H1 (cell line): Measurements from ENCODE around the gene TTC9. TPM values are rescaled to one million over a fixed set of nuclear protein-coding genes. Genes with fewer than 3 reads are reported as not detected.

Source experiments
- CTCF ChIA-PET: fragments of 300-600 bp; sonication (Branson Sonifier 250); formaldehyde crosslinking; loops from one replicate; lab custom pipeline; 2021; ENCODE audit not compliant: partially characterized antibody; lab: Charles Lee
- POLR2A ChIA-PET: fragments of 300-600 bp; sonication (Branson Sonifier 250); formaldehyde crosslinking; loops from one replicate; lab custom pipeline; 2021; ENCODE audit warnings: inconsistent platforms; ENCODE audit not compliant: partially characterized antibody; lab: Charles Lee
- DNase-seq, 2 experiments: peaks; one replicate each; pipeline versions ENCODE4 v3.0.0 to v3.0.0-alpha.2; 2010 to 2022; ENCODE audit warnings: low spot score in 2 of 2, low read depth in 1 of 2, mixed read lengths in 1 of 2
- FAIRE-seq: peaks from 2 replicates; lab custom pipeline; 2011; peaks lifted over from hg19 to GRCh38; lab: Jason Lieb, UNC
- H2AFZ ChIP-seq: 2 replicates; pipeline ENCODE4 v1.8.1; 2012; ENCODE audit warnings: low read length, inconsistent platforms
- H2AK5ac ChIP-seq: 2 replicates; pipeline ENCODE4 v1.6.1; 2013; ENCODE audit warnings: low read depth, low read length
- H2BK120ac ChIP-seq: replicated peaks from 2 replicates; pipeline ENCODE3; 2013; ENCODE audit warnings: low read depth, low read length, inconsistent platforms
- H2BK12ac ChIP-seq: 2 replicates; pipeline ENCODE4 v1.6.1; 2013; ENCODE audit warnings: low read depth, low read length
- H2BK15ac ChIP-seq: 2 replicates; pipeline ENCODE4 v1.6.1; 2013; ENCODE audit warnings: low read length
- H2BK20ac ChIP-seq: 2 replicates; pipeline ENCODE4 v1.6.1; 2013; ENCODE audit warnings: low read length
- H2BK5ac ChIP-seq: 2 replicates; pipeline ENCODE4 v1.6.1; 2013; ENCODE audit warnings: low read depth, low read length
- H3K14ac ChIP-seq: 2 replicates; pipeline ENCODE4 v1.6.1; 2013; ENCODE audit warnings: inconsistent platforms; ENCODE audit not compliant: insufficient read length
- H3K18ac ChIP-seq: 2 replicates; pipeline ENCODE4 v1.6.1; 2013; ENCODE audit warnings: low read length; ENCODE audit errors: extremely low read depth
- H3K23ac ChIP-seq: 2 replicates; pipeline ENCODE4 v1.6.1; 2013; ENCODE audit warnings: inconsistent platforms; ENCODE audit not compliant: insufficient read length
- H3K23me2 ChIP-seq: 2 replicates; pipeline ENCODE4 v1.6.1; 2013; ENCODE audit warnings: low read depth, low read length
- H3K27ac ChIP-seq: 2 replicates; pipeline ENCODE4 v1.6.1; 2011; ENCODE audit warnings: low read depth, low read length, inconsistent platforms
- H3K27me3 ChIP-seq, 4 experiments: replicated peaks in 1 of 4; 1 replicate in 1 of 4; 2 replicates in 3 of 4; pipeline versions ENCODE4 v1.6.1 to v1.8.1; 2011 to 2013; ENCODE audit warnings: low read length in 3 of 4, mild to moderate bottlenecking in 3 of 4, inconsistent platforms in 2 of 4, mixed read lengths in 2 of 4, moderate library complexity in 1 of 4; ENCODE audit not compliant: control insufficient read depth in 3 of 4, insufficient read depth in 3 of 4; ENCODE audit errors: extremely low read depth in 1 of 4
- H3K36me3 ChIP-seq, 4 experiments: 2 replicates each; pipeline versions ENCODE4 v1.6.1 to v1.8.1; 2011 to 2013; ENCODE audit warnings: mild to moderate bottlenecking in 4 of 4, low read length in 3 of 4, moderate library complexity in 2 of 4, control low read depth in 1 of 4, inconsistent platforms in 1 of 4; ENCODE audit not compliant: insufficient read depth in 4 of 4, control insufficient read depth in 2 of 4
- H3K4ac ChIP-seq: replicated peaks from 2 replicates; pipeline ENCODE3; 2013; ENCODE audit warnings: low read length, low read depth, mixed read lengths, inconsistent platforms; ENCODE audit not compliant: insufficient read length
- H3K4me1 ChIP-seq, 4 experiments: replicated peaks in 1 of 4; 1 replicate in 1 of 4; 2 replicates in 3 of 4; pipeline versions ENCODE4 v1.6.1 to v1.8.1; 2011 to 2013; ENCODE audit warnings: low read length in 3 of 4, inconsistent platforms in 2 of 4, mixed read lengths in 1 of 4; ENCODE audit not compliant: insufficient read depth in 4 of 4, control insufficient read depth in 3 of 4
- H3K4me2 ChIP-seq, 2 experiments: 2 replicates each; pipeline versions ENCODE4 v1.6.1 to v1.8.1; 2011 to 2013; ENCODE audit warnings: low read depth in 2 of 2, low read length in 2 of 2, control low read depth in 1 of 2, inconsistent platforms in 1 of 2, mild to moderate bottlenecking in 1 of 2; ENCODE audit not compliant: insufficient read depth in 1 of 2
- H3K4me3 ChIP-seq, 4 experiments: fragments of 200-600, 300-600 bp in 1 of 4; sonication (generic), shearing (Covaris generic), sonication (Bioruptor Twin) in 1 of 4; 2 replicates each; pipeline versions ENCODE4 v1.5.1 to v1.8.1; 2011 to 2016; ENCODE audit warnings: low read length in 4 of 4, low read depth in 3 of 4, control low read depth in 2 of 4, inconsistent platforms in 2 of 4, mild to moderate bottlenecking in 2 of 4, mixed read lengths in 1 of 4, moderate library complexity in 1 of 4; ENCODE audit not compliant: insufficient read depth in 2 of 4; ENCODE audit errors: extremely low read depth in 1 of 4
- H3K56ac ChIP-seq: replicated peaks from 2 replicates; pipeline ENCODE3; 2013; ENCODE audit warnings: low read depth, mild to moderate bottlenecking, mixed read lengths, low read length, inconsistent platforms; ENCODE audit not compliant: insufficient read length
- H3K79me1 ChIP-seq: 2 replicates; pipeline ENCODE4 v1.6.1; 2013; ENCODE audit warnings: low read depth, low read length, control low read depth
- H3K79me2 ChIP-seq, 2 experiments: 2 replicates each; pipeline versions ENCODE4 v1.6.1 to v1.8.1; 2012 to 2013; ENCODE audit warnings: low read length in 2 of 2, mild to moderate bottlenecking in 2 of 2, inconsistent platforms in 1 of 2; ENCODE audit not compliant: insufficient read depth in 2 of 2, control insufficient read depth in 1 of 2
- H3K9ac ChIP-seq, 4 experiments: replicated peaks in 1 of 4; 1 replicate in 1 of 4; 2 replicates in 3 of 4; pipeline versions ENCODE4 v1.6.1 to v1.8.1; 2011 to 2013; ENCODE audit warnings: low read depth in 3 of 4, low read length in 3 of 4, control low read depth in 2 of 4, mild to moderate bottlenecking in 2 of 4, moderate library complexity in 2 of 4, inconsistent platforms in 1 of 4; ENCODE audit errors: extremely low read depth in 1 of 4
- H3K9me3 ChIP-seq, 2 experiments: 2 replicates each; pipeline versions ENCODE4 v1.6.1 to v1.8.1; 2012 to 2013; ENCODE audit warnings: mild to moderate bottlenecking in 2 of 2, moderate library complexity in 2 of 2, control low read depth in 1 of 2, inconsistent platforms in 1 of 2, low read depth in 1 of 2, low read length in 1 of 2, mixed read lengths in 1 of 2; ENCODE audit not compliant: insufficient read depth in 2 of 2
- H4K20me1 ChIP-seq, 2 experiments: replicated peaks in 1 of 2; 2 replicates each; pipeline versions ENCODE3 to v1.8.1; 2011 to 2013; ENCODE audit warnings: inconsistent platforms in 2 of 2, low read length in 2 of 2, mild to moderate bottlenecking in 1 of 2; ENCODE audit not compliant: insufficient read depth in 2 of 2, control insufficient read depth in 1 of 2
- H4K5ac ChIP-seq: 2 replicates; pipeline ENCODE4 v1.6.1; 2013; ENCODE audit warnings: low read length, low read depth, mixed read lengths, inconsistent platforms; ENCODE audit not compliant: insufficient read length
- H4K8ac ChIP-seq: 2 replicates; pipeline ENCODE4 v1.8.0; 2013; ENCODE audit warnings: mild to moderate bottlenecking, moderate library complexity, low read length, inconsistent platforms; ENCODE audit not compliant: insufficient read depth; ENCODE audit errors: extremely low read depth
- H4K91ac ChIP-seq: replicated peaks from 2 replicates; pipeline ENCODE3; 2013; ENCODE audit warnings: low read length, mixed read lengths, inconsistent platforms; ENCODE audit not compliant: insufficient read length
- CHD2 ChIP-seq: IDR thresholded peaks from 2 replicates; pipeline ENCODE4 v1.6.1; 2012; ENCODE audit warnings: low read length, improper control_type of control experiment
- E2F6 ChIP-seq: IDR thresholded peaks from 2 replicates; pipeline ENCODE4 v1.6.1; 2012; ENCODE audit warnings: inconsistent platforms
- FOSL1 ChIP-seq: IDR thresholded peaks from 2 replicates; pipeline ENCODE4 v1.6.1; 2011; ENCODE audit warnings: mild to moderate bottlenecking, low read depth, low read length, moderate library complexity; ENCODE audit not compliant: insufficient read depth
- GTF2F1 ChIP-seq: IDR thresholded peaks from 2 replicates; pipeline ENCODE4 v1.6.1; 2012; ENCODE audit warnings: low read depth, low read length, improper control_type of control experiment, borderline replicate concordance
- NANOG ChIP-seq: IDR thresholded peaks from 2 replicates; pipeline ENCODE4 v1.6.1; 2011; ENCODE audit warnings: low read length, low read depth, mild to moderate bottlenecking, inconsistent platforms; ENCODE audit not compliant: insufficient read depth, poor library complexity, severe bottlenecking
- NRF1 ChIP-seq: IDR thresholded peaks from 2 replicates; pipeline ENCODE4 v1.6.1; 2011; ENCODE audit warnings: mild to moderate bottlenecking, low read depth, low read length, improper control_type of control experiment
- SAP30 ChIP-seq: fragments of 300-600 bp; sonication (generic); IDR thresholded peaks from 2 replicates; pipeline ENCODE4 v1.7.1; 2012; ENCODE audit warnings: low read length, moderate library complexity, mild to moderate bottlenecking, inconsistent platforms; ENCODE audit not compliant: insufficient read depth, insufficient replicate concordance
- USF2 ChIP-seq: IDR thresholded peaks from 2 replicates; pipeline ENCODE4 v1.6.1; 2011; ENCODE audit warnings: low read length, improper control_type of control experiment
- WGBS, 2 experiments: shearing (Covaris generic) in 1 of 2; methylation state at CpG; one replicate each; pipeline versions ENCODE4 v1.1.6 to v1.1.7; 2013 to 2015; ENCODE audit warnings: low lambda C conversion rate in 2 of 2, mixed read lengths in 2 of 2, inconsistent platforms in 1 of 2, low coverage in 1 of 2, missing lambda C conversion rate in 1 of 2; ENCODE audit not compliant: insufficient replicate concordance in 2 of 2, insufficient coverage in 1 of 2, insufficient read length in 1 of 2; ENCODE audit errors: extremely low coverage in 1 of 2, missing lambda C conversion rate in 1 of 2; 5-methylcytosine and 5-hydroxymethylcytosine counted together
- polyA plus RNA-seq, 7 experiments: library from polyadenylated mRNA; depleted of rRNA in 3 of 7; stranded (reverse) in 5 of 7; unstranded in 2 of 7; fragments of >200 nt in 5 of 7; fragments of 200-250 nt in 2 of 7; gene quantifications; 1 replicate in 5 of 7; 2 replicates in 1 of 7; 4 replicates in 1 of 7; pipeline versions ENCODE4 v1.2.1 to v1.2.3, GENCODE V29; 2011 to 2013; ENCODE audit warnings: missing spikeins in 2 of 7, mixed read lengths in 2 of 7
- total RNA-seq: library from RNA; stranded (reverse); fragmentation: NEBNext Ultra II Directional; extraction: Animal tissue kit (Norgen Biotek cat#: 25700); gene quantifications from 2 replicates; pipeline ENCODE4 v1.2.1, GENCODE V29; 2021

TTC9 gene
- total and polyA plus RNA-seq, 2 of the 8 experiments (the other 6 are each of a cell fraction or from before 2014, with no cell fraction given) = 21.0 to 29.5 TPM

- Histone ChIP-seq H4K5ac (no peak overlapping the region), H2BK5ac (peak overlapping the region; percentile 39; the same call in 1 of the 2 replicates), H3K18ac (no peak overlapping the region), H3K79me1 (peaks cover 19% of the 10 kb centered on the region; the same call in 1 of the 2 replicates), H4K20me1 (peaks cover 0 to 13% of the 10 kb centered on the region in 2 experiments), H3K27me3 (no peaks in the 10 kb centered on the region), H3K23me2 (no peaks in the 10 kb centered on the region), H2AK5ac (no peak overlapping the region), H2AFZ (no peak overlapping the region), H2BK20ac (no peak overlapping the region), H3K27ac (no peak overlapping the region), H3K4me3 (no peak overlapping the region), H3K23ac (no peak overlapping the region), H3K56ac (no peak overlapping the region), H3K14ac (no peak overlapping the region), H3K9me3 (no peaks in the 10 kb centered on the region), H3K4ac (no peak overlapping the region), H3K4me2 (peak overlapping the region in 1 of 2 experiments; percentile 2; a peak in 1 of 4 replicates), H3K9ac (no peak overlapping the region), H3K79me2 (peaks cover 0 to 80% of the 10 kb centered on the region in 2 experiments; a peak in 3 of 4 replicates), H3K36me3 (peaks cover 10 to 26% (median 10%) of the 10 kb centered on the region in 4 experiments; a peak in 6 of 8 replicates), H4K91ac (no peak overlapping the region), H3K4me1 (peaks cover 11 to 27% (median 18%) of the 10 kb centered on the region in 4 experiments; a peak in 6 of 7 replicates), H4K8ac (no peak overlapping the region), H2BK120ac (no peak overlapping the region), H2BK12ac (no peak overlapping the region), H2BK15ac (no peak overlapping the region)
- WGBS, 2 experiments = 91% methylated on average over 5 of the region's 6 CpGs; no CpG with 5 or more reads in 1 of the 2 experiments
- no peak for DNase-seq
- ChIA-PET POLR2A (interaction anchor here (0.9 to 2.2 kb wide), 4 partner anchors 8 to 44 kb away, joined by 3 to 7 read pairs (median 6); no protein-coding TSS in a partner anchor), CTCF (interaction anchor here (1.4 kb wide), 1 partner anchor 12 kb away, joined by 6 read pairs; no protein-coding TSS in a partner anchor)
- FAIRE-seq = no peak
- no peak for TF ChIP-seq USF2
- TF ChIP-seq SAP30 = no peak
- TF ChIP-seq FOSL1 = no peak
- TF ChIP-seq GTF2F1 = no peak
- no peak for TF ChIP-seq NRF1
- no peak for TF ChIP-seq CHD2
- no peak for TF ChIP-seq NANOG
- no peak for TF ChIP-seq E2F6
Observed at GRCh38 chr14:70664698-70665447, 23.2 kb downstream of the TTC9 start.
